Measurements from ENCODE around the gene SMYD3. TPM values are rescaled to one million over a fixed set of nuclear protein-coding genes. Genes with fewer than 3 reads are reported as not detected.

Gene SMYD3
- total and polyA plus RNA-seq, 11 donors = 6.3 to 12.1 (median 9.5) TPM

GRCh38 chr1:246397046-246397445 lies 110.0 kb downstream of the SMYD3 start:
- no peaks in the 10 kb centered on the region for H3K36me3 ChIP-seq
- H3K4me3 ChIP-seq = no peak overlapping the region
- no peaks in the 10 kb centered on the region for H3K27me3 ChIP-seq
- ATAC-seq (no peak), DNase-seq (no peak)
- WGBS, 4 donors = 98 to 100% (median 99%) methylated on average over 5 of the region's 5 CpGs
- no peaks in the 10 kb centered on the region for H3K4me1 ChIP-seq
- intact Hi-C loops (cut with DNase I) = no loop called here
- H3K27ac ChIP-seq = no peak overlapping the region
- no peak for TF ChIP-seq CTCF (IDR thresholded peaks at IDR 0.05)
- TF ChIP-seq POLR2A (IDR thresholded peaks at IDR 0.05) = no peak
- peaks cover 0 to 4% (median 0%) of the 10 kb centered on the region in 12 donors for H3K9me3 ChIP-seq

GRCh38 chr1:246396322-246396721 lies 110.8 kb downstream of the SMYD3 start:
- ATAC-seq (no peak), DNase-seq (no peak)
- Histone ChIP-seq H3K27ac (no peak overlapping the region), H3K4me3 (no peak overlapping the region), H3K4me1 (no peaks in the 10 kb centered on the region), H3K27me3 (no peaks in the 10 kb centered on the region), H3K9me3 (peaks cover 0 to 7% (median 5%) of the 10 kb centered on the region in 12 donors), H3K36me3 (no peaks in the 10 kb centered on the region)
- intact Hi-C loops (cut with DNase I) = no loop called here
- WGBS, 4 donors = 85 to 93% (median 92%) methylated on average over 6 of the region's 6 CpGs
- TF ChIP-seq CTCF (IDR thresholded peaks at IDR 0.05) = no peak
- TF ChIP-seq POLR2A (IDR thresholded peaks at IDR 0.05) = no peak

- DNase-seq = no peak
Observed at GRCh38 chr1:246394121-246394520, 113.0 kb downstream of the SMYD3 start.

GRCh38 chr1:246390855-246391254 lies 116.2 kb downstream of the SMYD3 start:
- no peaks in the 10 kb centered on the region for H3K4me1 ChIP-seq
- ATAC-seq (no peak), DNase-seq (no peak)
- TF ChIP-seq POLR2A (IDR thresholded peaks at IDR 0.05) = no peak
- TF ChIP-seq CTCF (IDR thresholded peaks at IDR 0.05) = no peak
- intact Hi-C loops (cut with DNase I) = no loop called here
- H3K4me3 ChIP-seq = no peak overlapping the region
- no peaks in the 10 kb centered on the region for H3K27me3 ChIP-seq
- 85 to 99% (median 96%) methylated on average over 5 of the region's 5 CpGs for WGBS, 4 donors
- no peaks in the 10 kb centered on the region for H3K36me3 ChIP-seq
- no peak overlapping the region for H3K27ac ChIP-seq
- peaks cover 0 to 21% (median 5%) of the 10 kb centered on the region in 12 donors for H3K9me3 ChIP-seq

More at GRCh38 chr1:246394121-246394520, 113.0 kb downstream of the SMYD3 start:
- 75 to 88% (median 77%) methylated on average over 3 of the region's 3 CpGs for WGBS, 4 donors
- no peaks in the 10 kb centered on the region for H3K36me3 ChIP-seq
- H3K4me1 ChIP-seq = no peaks in the 10 kb centered on the region
- no peak overlapping the region for H3K27ac ChIP-seq
- no peak for TF ChIP-seq POLR2A (IDR thresholded peaks at IDR 0.05)
- no peak for TF ChIP-seq CTCF (IDR thresholded peaks at IDR 0.05)
- intact Hi-C loops (cut with DNase I) = no loop called here
- ATAC-seq = no peak
- peaks cover 0 to 21% (median 5%) of the 10 kb centered on the region in 12 donors for H3K9me3 ChIP-seq
- H3K27me3 ChIP-seq = no peaks in the 10 kb centered on the region
- no peak overlapping the region for H3K4me3 ChIP-seq

Measured in heart left ventricle (tissue), 16 donors.